ENCODE results near the gene SLC24A4. TPM values are rescaled to one million over a fixed set of nuclear protein-coding genes. Genes with fewer than 3 reads are reported as not detected.

SLC24A4 gene
- total and polyA plus RNA-seq, 2 donors (not counting 3 experiments of a cell fraction or from before 2014, with no cell fraction given): 0.07 to 0.08 TPM

DNA sequence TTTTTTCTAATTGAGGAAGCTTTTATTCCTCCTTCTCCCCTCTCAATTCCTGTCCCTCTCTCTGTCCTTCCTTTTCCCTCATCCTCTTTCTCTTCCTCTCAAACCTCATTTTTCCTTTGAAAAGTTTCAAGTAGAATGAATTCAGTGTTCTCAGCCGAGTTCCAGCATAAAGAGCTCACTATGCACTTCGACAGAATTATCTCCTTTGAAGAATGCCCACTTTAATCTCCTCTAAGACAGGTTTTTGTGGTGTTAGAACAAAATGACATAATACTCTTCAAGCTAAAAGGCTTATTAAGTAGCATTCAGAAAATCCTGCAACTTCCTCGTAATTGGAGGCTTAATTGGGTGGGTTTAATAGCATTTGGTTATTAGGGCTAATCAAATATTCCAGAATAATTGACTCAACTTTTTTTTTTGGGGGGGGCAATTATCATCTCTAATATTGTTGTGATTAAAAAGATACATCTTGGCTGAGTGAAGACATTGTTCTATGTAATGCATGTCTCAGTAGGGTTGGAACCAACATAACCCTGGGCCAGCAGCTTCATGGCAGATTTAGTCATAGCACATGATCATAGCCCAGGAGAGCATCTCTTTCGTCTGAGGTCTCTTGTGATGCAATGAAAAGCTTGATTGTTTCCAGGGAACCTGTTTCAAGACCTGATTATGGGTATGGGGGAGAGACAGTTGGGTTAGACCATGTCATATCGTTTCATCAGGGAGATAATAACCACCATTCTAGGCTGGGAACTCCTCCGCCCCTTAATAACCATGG is 25.0 kb upstream of the SLC24A4 start:
- no peak for TF ChIP-seq FOS (IDR thresholded peaks at IDR 0.05; ENCODE audit: borderline replicate concordance, insufficient read depth, low read length)
- ChIA-PET POLR2A (no interaction called here), CTCF (no interaction called here)
- dilution Hi-C loops (cut with MboI; ENCODE audit: extremely low pct_ligation_motif_present, low sequenced_read_pairs) (no loop called here), intact Hi-C loops (cut with micrococcal nuclease) (no loop called here)
- H2AFZ ChIP-seq (ENCODE audit: low read depth, low read length): no peak overlapping the region
- H3K9me1 ChIP-seq (replicated peaks; ENCODE audit: control insufficient read depth, extremely low read depth, insufficient read depth, low read length): no peaks in the 10 kb centered on the region
- H3K4me3 ChIP-seq (replicated peaks in 1 of 3; ENCODE audit: insufficient read depth in 1 of 3, low read depth in 1 of 3, low read length in 3 of 3): no peak overlapping the region
- H3K36me3 ChIP-seq (ENCODE audit: control insufficient read depth in 2 of 2, extremely low read depth in 1 of 2, insufficient read depth in 2 of 2, low read length in 2 of 2): no peaks in the 10 kb centered on the region
- BruUV-seq (replicated peaks): no TSS peak
- H3K27me3 ChIP-seq (ENCODE audit: control insufficient read depth in 2 of 2, insufficient read depth in 2 of 2, low read length in 2 of 2): no peaks in the 10 kb centered on the region
- no peaks in the 10 kb centered on the region for H3K79me2 ChIP-seq (ENCODE audit: control insufficient read depth, insufficient read depth, low read length)
- H3K9ac ChIP-seq (replicated peaks; ENCODE audit: extremely low read depth, insufficient read depth, low read length): no peak overlapping the region
- DNase-seq (ENCODE audit: low read depth, low spot score): no peak
- H3K4me2 ChIP-seq (ENCODE audit: insufficient read depth, low read length): no peak overlapping the region
- H4K20me1 ChIP-seq (replicated peaks; ENCODE audit: control insufficient read depth, extremely low read depth, insufficient read depth, low read length): no peaks in the 10 kb centered on the region
- H3K27ac ChIP-seq (ENCODE audit: insufficient read depth, low read depth, low read length): no peak overlapping the region
- no peak for FAIRE-seq
- H3K4me1 ChIP-seq (ENCODE audit: control insufficient read depth, extremely low read depth, insufficient read depth, low read length): no peaks in the 10 kb centered on the region
- H3K9me3 ChIP-seq (replicated peaks; ENCODE audit: control insufficient read depth, insufficient read depth, low read length): no peaks in the 10 kb centered on the region

DNA sequence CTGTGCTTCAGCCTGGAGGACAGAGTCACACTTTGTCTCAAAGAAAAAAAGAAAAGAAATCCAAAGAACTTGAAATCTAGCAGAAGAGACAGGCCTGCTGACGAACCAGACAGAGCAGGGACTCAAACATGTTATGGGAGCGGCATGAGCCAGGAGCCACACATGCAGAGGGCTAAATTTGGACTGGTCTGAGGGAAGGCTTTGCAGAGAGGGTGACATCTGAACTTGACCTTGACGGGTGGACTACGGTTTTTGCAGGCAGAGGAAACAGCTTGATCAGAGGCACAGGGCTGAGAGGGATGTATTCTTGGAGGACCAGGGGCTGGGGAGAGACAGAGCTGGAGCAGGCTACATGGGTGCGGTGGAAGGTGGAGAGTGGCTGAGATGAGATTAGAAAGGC is 20.5 kb upstream of the SLC24A4 start:
- Histone ChIP-seq H3K9me1 (replicated peaks; ENCODE audit: control insufficient read depth, extremely low read depth, insufficient read depth, low read length) (no peaks in the 10 kb centered on the region), H3K27ac (ENCODE audit: insufficient read depth, low read depth, low read length) (no peak overlapping the region), H3K36me3 (ENCODE audit: control insufficient read depth in 2 of 2, extremely low read depth in 1 of 2, insufficient read depth in 2 of 2, low read length in 2 of 2) (no peaks in the 10 kb centered on the region), H3K4me3 (replicated peaks in 1 of 3; ENCODE audit: insufficient read depth in 1 of 3, low read depth in 1 of 3, low read length in 3 of 3) (no peak overlapping the region), H3K4me2 (ENCODE audit: insufficient read depth, low read length) (no peak overlapping the region), H3K9ac (replicated peaks; ENCODE audit: extremely low read depth, insufficient read depth, low read length) (no peak overlapping the region), H3K9me3 (replicated peaks; ENCODE audit: control insufficient read depth, insufficient read depth, low read length) (no peaks in the 10 kb centered on the region), H2AFZ (ENCODE audit: low read depth, low read length) (no peak overlapping the region), H3K4me1 (ENCODE audit: control insufficient read depth, extremely low read depth, insufficient read depth, low read length) (no peaks in the 10 kb centered on the region), H3K27me3 (ENCODE audit: control insufficient read depth in 2 of 2, insufficient read depth in 2 of 2, low read length in 2 of 2) (no peaks in the 10 kb centered on the region), H3K79me2 (ENCODE audit: control insufficient read depth, insufficient read depth, low read length) (no peaks in the 10 kb centered on the region), H4K20me1 (replicated peaks; ENCODE audit: control insufficient read depth, extremely low read depth, insufficient read depth, low read length) (no peaks in the 10 kb centered on the region)
- dilution Hi-C loops (cut with MboI; ENCODE audit: extremely low pct_ligation_motif_present, low sequenced_read_pairs) (no loop called here), intact Hi-C loops (cut with micrococcal nuclease) (no loop called here)
- FAIRE-seq (no peak), DNase-seq (ENCODE audit: low read depth, low spot score) (no peak)
- CTCF ChIA-PET: no interaction called here
- BruUV-seq (replicated peaks): no TSS peak
- POLR2A ChIA-PET: no interaction called here
- no peak for TF ChIP-seq POLR2AphosphoS5 (IDR thresholded peaks at IDR 0.05; ENCODE audit: insufficient read depth, low read depth, low read length)

Measured in endothelial cell of umbilical vein (primary cell).